HepG2 (cell line): ENCODE data around the gene AHSG. TPM values are rescaled to one million over a fixed set of nuclear protein-coding genes. Genes with fewer than 3 reads are reported as not detected.
A peak's percentile ranks its signal among the peaks of the same experiment; 100 is the strongest.

Experiments
- ATAC-seq: fragments of 200-7000 bp; cut with Tn5 transposase; 3 replicates; pipeline ENCODE4 v1.9.1; 2020; ENCODE audit warnings: mild to moderate bottlenecking, moderate library complexity
- BruUV-seq: library from RNA; stranded (reverse); fragments of 400-500 nt; replicated peaks from 2 replicates; lab custom pipeline; 2021; lab: Mats Ljungman, UMichigan
- CTCF ChIA-PET: fragments of 300-600 bp; formaldehyde crosslinking; extraction: SDS; loops from one replicate; lab custom pipeline; 2021; ENCODE audit warnings: low total read pairs, inconsistent platforms, low intra/inter-chr PET ratio; lab: Yijun Ruan, JAX
- POLR2A ChIA-PET: fragments of 350-600 bp; sonication (Branson Sonifier 250); formaldehyde crosslinking; loops from one replicate; lab custom pipeline; 2020; ENCODE audit warnings: antibody characterized with exemption, inconsistent platforms; lab: Yijun Ruan, JAX
- DNase-seq: peaks from one replicate; pipeline ENCODE4 v3.0.0-alpha.2; 2015; ENCODE audit warnings: low spot score
- FAIRE-seq: peaks from 3 replicates; lab custom pipeline; 2011; peaks lifted over from hg19 to GRCh38; lab: Jason Lieb, UNC
- H2AFZ ChIP-seq: one replicate; pipeline ENCODE4 v1.6.1; 2011; ENCODE audit warnings: low read length, inconsistent platforms
- H3K27ac ChIP-seq: fragments of 300-600 bp; 3 replicates; pipeline ENCODE4 v1.8.0; 2011; ENCODE audit warnings: mixed run types, mild to moderate bottlenecking, mixed read lengths, low read length, inconsistent platforms; ENCODE audit not compliant: insufficient read depth; ENCODE audit errors: extremely low read length
- H3K27me3 ChIP-seq, 2 experiments: fragments of 200-600 bp in 1 of 2; 2 replicates in 1 of 2; 3 replicates in 1 of 2; pipeline versions ENCODE4 v1.6.0 to v1.8.0; 2011; ENCODE audit warnings: low read length in 2 of 2, mild to moderate bottlenecking in 2 of 2, moderate library complexity in 2 of 2, inconsistent platforms in 1 of 2; ENCODE audit not compliant: insufficient read depth in 2 of 2, control insufficient read depth in 1 of 2
- H3K36me3 ChIP-seq, 2 experiments: fragments of 200-600 bp in 1 of 2; replicated peaks in 1 of 2; 2 replicates in 1 of 2; 3 replicates in 1 of 2; pipeline versions ENCODE4 v1.5.1 to v1.8.0; 2011; ENCODE audit warnings: low read length in 2 of 2, inconsistent platforms in 1 of 2; ENCODE audit not compliant: insufficient read depth in 2 of 2, control insufficient read depth in 1 of 2
- H3K4me1 ChIP-seq: 2 replicates; pipeline ENCODE4 v1.5.1; 2012; ENCODE audit warnings: low read length, inconsistent platforms; ENCODE audit not compliant: insufficient read depth
- H3K4me2 ChIP-seq: 2 replicates; pipeline ENCODE4 v1.6.0; 2011; ENCODE audit warnings: low read depth, low read length, inconsistent platforms
- H3K4me3 ChIP-seq, 3 experiments: fragments of 200-600 bp in 1 of 3; sonication (generic), shearing (Covaris generic) in 1 of 3; replicated peaks in 1 of 3; 2 replicates each; pipeline ENCODE4 v1.5.1; 2011 to 2016; ENCODE audit warnings: low read length in 3 of 3, inconsistent platforms in 2 of 3, low read depth in 2 of 3, mild to moderate bottlenecking in 2 of 3, control low read depth in 1 of 3, mixed read lengths in 1 of 3; ENCODE audit not compliant: insufficient read depth in 1 of 3
- H3K79me2 ChIP-seq: one replicate; pipeline ENCODE4 v1.6.1; 2011; ENCODE audit warnings: low read length, inconsistent platforms; ENCODE audit not compliant: insufficient read depth
- H3K9ac ChIP-seq: 2 replicates; pipeline ENCODE4 v1.6.0; 2011; ENCODE audit warnings: mild to moderate bottlenecking, low read depth, low read length, inconsistent platforms; ENCODE audit not compliant: insufficient read depth
- H3K9me3 ChIP-seq: 2 replicates; pipeline ENCODE4 v1.5.1; 2012; ENCODE audit warnings: mild to moderate bottlenecking, low read length
- H4K20me1 ChIP-seq: 2 replicates; pipeline ENCODE4 v1.6.0; 2011; ENCODE audit warnings: inconsistent platforms, mild to moderate bottlenecking, low read length, moderate library complexity; ENCODE audit not compliant: insufficient read depth
- GFI1 ChIP-seq: sonication (generic); formaldehyde crosslinking; IDR thresholded peaks from 2 replicates; pipeline ENCODE4 v1.5.0; 2020; ENCODE audit warnings: missing genetic modification reagents, mild to moderate bottlenecking, borderline replicate concordance
- NBN ChIP-seq: fragments of 450-650 bp; conservative IDR thresholded peaks from 2 replicates; pipeline ENCODE4 v1.6.1; 2017
- ONECUT2 ChIP-seq: sonication (generic); formaldehyde crosslinking; IDR thresholded peaks from 2 replicates; pipeline ENCODE4 v1.4.0; 2020; ENCODE audit warnings: missing genetic modification reagents
- SMARCE1 ChIP-seq: fragments of 450-650 bp; IDR thresholded peaks from 2 replicates; pipeline ENCODE4 v1.6.1; 2017; ENCODE audit warnings: borderline replicate concordance
- SP5 ChIP-seq: IDR thresholded peaks from 2 replicates; pipeline ENCODE4 v1.6.1; 2016; ENCODE audit warnings: low read depth, borderline replicate concordance
- ZNF136 ChIP-seq: sonication (generic); formaldehyde crosslinking; IDR thresholded peaks from 2 replicates; pipeline ENCODE4 v1.8.1; 2022; ENCODE audit warnings: low read depth, mild to moderate bottlenecking, moderate library complexity, missing genetic modification reagents
- ZNF7 ChIP-seq: IDR thresholded peaks from 2 replicates; pipeline ENCODE4 v1.6.1; 2016; ENCODE audit warnings: missing biosample characterization, missing genetic modification reagents
- ZNF747 ChIP-seq: sonication (generic); formaldehyde crosslinking; IDR thresholded peaks from 2 replicates; pipeline ENCODE4 v1.8.1; 2023; ENCODE audit warnings: missing genetic modification reagents, mild to moderate bottlenecking, borderline replicate concordance
- ZNF749 ChIP-seq: sonication (generic); formaldehyde crosslinking; IDR thresholded peaks from 2 replicates; pipeline ENCODE4 v1.8.0; 2022; ENCODE audit warnings: mild to moderate bottlenecking, missing genetic modification reagents, moderate library complexity, borderline replicate concordance
- ZSCAN25 ChIP-seq: sonication (generic); formaldehyde crosslinking; IDR thresholded peaks from 2 replicates; pipeline ENCODE4 v1.8.0; 2022; ENCODE audit warnings: mild to moderate bottlenecking, missing genetic modification reagents
- WGBS: methylation state at CpG from one replicate; pipeline ENCODE4 v1.1.6; 2017; ENCODE audit warnings: low lambda C conversion rate; 5-methylcytosine and 5-hydroxymethylcytosine counted together
- in situ Hi-C: cut with HindIII; loops from 2 replicates; pipeline ENCODE4 v1.10.0; 2017; ENCODE audit warnings: low pct_unique_long_range_greater_than_20kb; ENCODE audit not compliant: extremely low pct_ligation_motif_present
- intact Hi-C: fragments of 100-400 bp; cut with micrococcal nuclease; formaldehyde crosslinking; loops from one replicate; pipeline ENCODE4 v1.10.0; 2022; ENCODE audit not compliant: unreplicated experiment
- polyA plus RNA-seq, 8 experiments: library from polyadenylated mRNA; depleted of rRNA in 3 of 8; stranded (reverse) in 7 of 8; unstranded in 1 of 8; fragments of >200 nt; fragmentation: Illumina TruSeq in 4 of 8; extraction: Trizol in 4 of 8; gene quantifications; 2 replicates each; pipeline versions ENCODE4 v1.2.1 to v1.2.3, GENCODE V29; 2011 to 2016; ENCODE audit warnings: low read depth in 4 of 8, missing spikeins in 1 of 8, mixed read lengths in 1 of 8; ENCODE audit not compliant: insufficient read depth in 1 of 8
- total RNA-seq, 5 experiments: library from RNA; depleted of rRNA; stranded (reverse); fragments of >200 nt; fragmentation: Illumina TruSeq; extraction: Trizol; gene quantifications; 2 replicates each; pipeline ENCODE4 v1.2.3, GENCODE V29; 2016; ENCODE audit warnings: low read depth in 1 of 5
- TF ChIP-seq, protein P1 (sequence below): sonication (generic); formaldehyde crosslinking; IDR thresholded peaks from 2 replicates; pipeline ENCODE4 v1.5.0; 2020; ENCODE audit warnings: mild to moderate bottlenecking, low read depth, missing genetic modification reagents, borderline replicate concordance
- TF ChIP-seq, protein P2 (sequence below): sonication (generic); formaldehyde crosslinking; IDR thresholded peaks from 2 replicates; pipeline ENCODE4 v1.9.0; 2021; ENCODE audit warnings: missing genetic modification reagents, mild to moderate bottlenecking, borderline replicate concordance
- TF ChIP-seq, protein P3 (sequence below): IDR thresholded peaks from 2 replicates; pipeline ENCODE4 v1.6.1; 2016; ENCODE audit warnings: low read depth, borderline replicate concordance
- TF ChIP-seq, protein P4 (sequence below): sonication (generic); formaldehyde crosslinking; IDR thresholded peaks from 2 replicates; pipeline ENCODE4 v1.4.0; 2020; ENCODE audit warnings: missing genetic modification reagents
- TF ChIP-seq, protein P5 (sequence below): sonication (generic); formaldehyde crosslinking; IDR thresholded peaks from 2 replicates; pipeline ENCODE4 v1.8.1; 2023; ENCODE audit warnings: missing genetic modification reagents, inconsistent platforms, borderline replicate concordance
- TF ChIP-seq, protein P6 (sequence below): sonication (generic); formaldehyde crosslinking; conservative IDR thresholded peaks from 2 replicates; pipeline ENCODE4 v1.8.0; 2022; ENCODE audit warnings: low read depth, missing genetic modification reagents

The AHSG gene
- total and polyA plus RNA-seq, 2 of the 13 experiments (the other 11 are each of a cell fraction or from before 2014, with no cell fraction given), result 2,043 to 19,152 TPM

DNA sequence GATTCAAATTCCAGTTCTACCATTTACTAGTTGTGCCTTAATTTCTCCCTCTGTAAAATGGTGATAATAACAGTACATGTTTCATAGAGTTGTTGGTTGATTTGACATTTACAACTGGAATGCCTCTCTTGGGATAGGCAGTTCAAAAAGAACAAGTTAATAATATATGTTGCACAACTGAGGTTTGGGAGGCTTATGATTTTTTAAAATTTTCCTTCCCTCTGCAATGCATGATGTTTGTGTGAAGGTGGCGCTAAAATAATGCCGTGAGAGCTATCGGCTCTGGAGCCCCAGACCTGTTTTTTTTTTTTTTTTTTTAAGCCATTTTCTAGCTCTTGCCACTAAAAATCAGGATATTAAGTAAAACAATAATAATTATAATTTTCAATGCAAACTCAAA lies 23.7 kb upstream of the AHSG start:
- H3K4me2 ChIP-seq, result peak overlapping the region; percentile 70; the same call in 1 of the 2 replicates
- H3K36me3 ChIP-seq, result peaks cover 4 to 21% of the 10 kb centered on the region in 2 experiments
- no TSS peak for BruUV-seq
- H3K27ac ChIP-seq, result peak overlapping the region; percentile 66
- no peak overlapping the region for H3K9ac ChIP-seq
- CTCF ChIA-PET, result interaction anchor here (2.4 to 2.8 kb wide), 2 partner anchors 26 to 28 kb away, joined by 15 to 20 read pairs; no protein-coding TSS in a partner anchor
- peak; percentile 42 for ATAC-seq
- WGBS, result 10% methylated on average over 3 of the region's 3 CpGs
- DNase-seq, result peak; percentile 60
- POLR2A ChIA-PET, result interaction anchor here (0.6 to 24.0 kb wide), 5 partner anchors 19 to 154 kb away, joined by 3 to 854 read pairs (median 15); partner anchors contain the start of genes AHSG, DNAJB11 and TBCCD1
- H3K4me1 ChIP-seq, result peaks cover 59% of the 10 kb centered on the region
- intact Hi-C loops (loop anchor here (2.0 kb wide), 1 partner anchor 26 kb away; no protein-coding TSS in a partner anchor), in situ Hi-C loops (no loop called here)
- no peak for FAIRE-seq
- H2AFZ ChIP-seq, result no peak overlapping the region
- no peaks in the 10 kb centered on the region for H3K79me2 ChIP-seq
- no peaks in the 10 kb centered on the region for H3K27me3 ChIP-seq
- no peaks in the 10 kb centered on the region for H4K20me1 ChIP-seq
- no peaks in the 10 kb centered on the region for H3K9me3 ChIP-seq
- no peak overlapping the region; a peak in 1 of 6 replicates for H3K4me3 ChIP-seq
- TF ChIP-seq NBN (no peak), ZNF747 (CRISPR knock-in tag) (no peak), ONECUT2 (CRISPR knock-in tag) (no peak), SP5 (CRISPR knock-in tag) (no peak), ZSCAN25 (CRISPR knock-in tag) (no peak), SMARCE1 (no peak), ZNF136 (CRISPR knock-in tag) (no peak), GFI1 (CRISPR knock-in tag) (0 out of 2 replicates have a peak, but pooled peaks have one; percentile 38), ZNF7 (CRISPR knock-in tag) (no peak), ZNF749 (CRISPR knock-in tag) (no peak)
- TF ChIP-seq, protein P1, sequence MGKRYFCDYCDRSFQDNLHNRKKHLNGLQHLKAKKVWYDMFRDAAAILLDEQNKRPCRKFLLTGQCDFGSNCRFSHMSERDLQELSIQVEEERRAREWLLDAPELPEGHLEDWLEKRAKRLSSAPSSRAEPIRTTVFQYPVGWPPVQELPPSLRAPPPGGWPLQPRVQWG (CRISPR knock-in tag), result no peak
- TF ChIP-seq, protein P2, sequence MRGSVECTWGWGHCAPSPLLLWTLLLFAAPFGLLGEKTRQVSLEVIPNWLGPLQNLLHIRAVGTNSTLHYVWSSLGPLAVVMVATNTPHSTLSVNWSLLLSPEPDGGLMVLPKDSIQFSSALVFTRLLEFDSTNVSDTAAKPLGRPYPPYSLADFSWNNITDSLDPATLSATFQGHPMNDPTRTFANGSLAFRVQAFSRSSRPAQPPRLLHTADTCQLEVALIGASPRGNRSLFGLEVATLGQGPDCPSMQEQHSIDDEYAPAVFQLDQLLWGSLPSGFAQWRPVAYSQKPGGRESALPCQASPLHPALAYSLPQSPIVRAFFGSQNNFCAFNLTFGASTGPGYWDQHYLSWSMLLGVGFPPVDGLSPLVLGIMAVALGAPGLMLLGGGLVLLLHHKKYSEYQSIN (CRISPR knock-in tag), result no peak
- TF ChIP-seq, protein P3, sequence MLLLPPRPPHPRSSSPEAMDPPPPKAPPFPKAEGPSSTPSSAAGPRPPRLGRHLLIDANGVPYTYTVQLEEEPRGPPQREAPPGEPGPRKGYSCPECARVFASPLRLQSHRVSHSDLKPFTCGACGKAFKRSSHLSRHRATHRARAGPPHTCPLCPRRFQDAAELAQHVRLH, result no peak
- TF ChIP-seq, protein P4, sequence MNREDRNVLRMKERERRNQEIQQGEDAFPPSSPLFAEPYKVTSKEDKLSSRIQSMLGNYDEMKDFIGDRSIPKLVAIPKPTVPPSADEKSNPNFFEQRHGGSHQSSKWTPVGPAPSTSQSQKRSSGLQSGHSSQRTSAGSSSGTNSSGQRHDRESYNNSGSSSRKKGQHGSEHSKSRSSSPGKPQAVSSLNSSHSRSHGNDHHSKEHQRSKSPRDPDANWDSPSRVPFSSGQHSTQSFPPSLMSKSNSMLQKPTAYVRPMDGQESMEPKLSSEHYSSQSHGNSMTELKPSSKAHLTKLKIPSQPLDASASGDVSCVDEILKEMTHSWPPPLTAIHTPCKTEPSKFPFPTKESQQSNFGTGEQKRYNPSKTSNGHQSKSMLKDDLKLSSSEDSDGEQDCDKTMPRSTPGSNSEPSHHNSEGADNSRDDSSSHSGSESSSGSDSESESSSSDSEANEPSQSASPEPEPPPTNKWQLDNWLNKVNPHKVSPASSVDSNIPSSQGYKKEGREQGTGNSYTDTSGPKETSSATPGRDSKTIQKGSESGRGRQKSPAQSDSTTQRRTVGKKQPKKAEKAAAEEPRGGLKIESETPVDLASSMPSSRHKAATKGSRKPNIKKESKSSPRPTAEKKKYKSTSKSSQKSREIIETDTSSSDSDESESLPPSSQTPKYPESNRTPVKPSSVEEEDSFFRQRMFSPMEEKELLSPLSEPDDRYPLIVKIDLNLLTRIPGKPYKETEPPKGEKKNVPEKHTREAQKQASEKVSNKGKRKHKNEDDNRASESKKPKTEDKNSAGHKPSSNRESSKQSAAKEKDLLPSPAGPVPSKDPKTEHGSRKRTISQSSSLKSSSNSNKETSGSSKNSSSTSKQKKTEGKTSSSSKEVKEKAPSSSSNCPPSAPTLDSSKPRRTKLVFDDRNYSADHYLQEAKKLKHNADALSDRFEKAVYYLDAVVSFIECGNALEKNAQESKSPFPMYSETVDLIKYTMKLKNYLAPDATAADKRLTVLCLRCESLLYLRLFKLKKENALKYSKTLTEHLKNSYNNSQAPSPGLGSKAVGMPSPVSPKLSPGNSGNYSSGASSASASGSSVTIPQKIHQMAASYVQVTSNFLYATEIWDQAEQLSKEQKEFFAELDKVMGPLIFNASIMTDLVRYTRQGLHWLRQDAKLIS (CRISPR knock-in tag), result no peak
- TF ChIP-seq, protein P5, sequence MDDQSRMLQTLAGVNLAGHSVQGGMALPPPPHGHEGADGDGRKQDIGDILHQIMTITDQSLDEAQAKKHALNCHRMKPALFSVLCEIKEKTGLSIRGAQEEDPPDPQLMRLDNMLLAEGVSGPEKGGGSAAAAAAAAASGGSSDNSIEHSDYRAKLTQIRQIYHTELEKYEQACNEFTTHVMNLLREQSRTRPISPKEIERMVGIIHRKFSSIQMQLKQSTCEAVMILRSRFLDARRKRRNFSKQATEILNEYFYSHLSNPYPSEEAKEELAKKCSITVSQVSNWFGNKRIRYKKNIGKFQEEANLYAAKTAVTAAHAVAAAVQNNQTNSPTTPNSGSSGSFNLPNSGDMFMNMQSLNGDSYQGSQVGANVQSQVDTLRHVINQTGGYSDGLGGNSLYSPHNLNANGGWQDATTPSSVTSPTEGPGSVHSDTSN (CRISPR knock-in tag), result no peak
- TF ChIP-seq, protein P6, sequence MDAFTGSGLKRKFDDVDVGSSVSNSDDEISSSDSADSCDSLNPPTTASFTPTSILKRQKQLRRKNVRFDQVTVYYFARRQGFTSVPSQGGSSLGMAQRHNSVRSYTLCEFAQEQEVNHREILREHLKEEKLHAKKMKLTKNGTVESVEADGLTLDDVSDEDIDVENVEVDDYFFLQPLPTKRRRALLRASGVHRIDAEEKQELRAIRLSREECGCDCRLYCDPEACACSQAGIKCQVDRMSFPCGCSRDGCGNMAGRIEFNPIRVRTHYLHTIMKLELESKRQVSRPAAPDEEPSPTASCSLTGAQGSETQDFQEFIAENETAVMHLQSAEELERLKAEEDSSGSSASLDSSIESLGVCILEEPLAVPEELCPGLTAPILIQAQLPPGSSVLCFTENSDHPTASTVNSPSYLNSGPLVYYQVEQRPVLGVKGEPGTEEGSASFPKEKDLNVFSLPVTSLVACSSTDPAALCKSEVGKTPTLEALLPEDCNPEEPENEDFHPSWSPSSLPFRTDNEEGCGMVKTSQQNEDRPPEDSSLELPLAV, result no peak
